HG03521 (cell line): ENCODE measurements around the gene FOXK1.
"Not testable (repeated sequence)": the region's sequence is repeated elsewhere in the genome, so short reads cannot be mapped to it uniquely, and the experiment has no call there.

Experiments used
- ATAC-seq: cut with Tn5 transposase; IDR thresholded peaks from one replicate; pipeline ENCODE4 v1.9.1; 2021; ENCODE audit warnings: mild to moderate bottlenecking, moderate library complexity; ENCODE audit not compliant: unreplicated experiment

The FOXK1 gene

GRCh38 chr7:4794591-4795350 lies 112.7 kb downstream of the FOXK1 start:
- ATAC-seq = no peak

- no peak for ATAC-seq
Measured at GRCh38 chr7:4796453-4796852, 114.4 kb downstream of the FOXK1 start.

- no peak for ATAC-seq
Measured at GRCh38 chr7:4797858-4798705, 116.0 kb downstream of the FOXK1 start.

GRCh38 chr7:4798706-4799235 lies 116.7 kb downstream of the FOXK1 start:
- no peak for ATAC-seq

GRCh38 chr7:4799508-4800268 lies 117.6 kb downstream of the FOXK1 start:
- ATAC-seq = no peak

- no peak for ATAC-seq
Measured at GRCh38 chr7:4800487-4800886, 118.4 kb downstream of the FOXK1 start.

GRCh38 chr7:4800926-4801838 lies 119.1 kb downstream of the FOXK1 start:
- ATAC-seq = no peak

GRCh38 chr7:4801839-4802231 lies 119.7 kb downstream of the FOXK1 start:
- ATAC-seq = no peak

GRCh38 chr7:4802577-4802976 lies 120.5 kb downstream of the FOXK1 start:
- not testable (repeated sequence) for ATAC-seq

- no peak for ATAC-seq
Measured at GRCh38 chr7:4803397-4804241, 121.5 kb downstream of the FOXK1 start.

- ATAC-seq = no peak
Measured at GRCh38 chr7:4805110-4805983, 123.3 kb downstream of the FOXK1 start.

- ATAC-seq = no peak
Measured at GRCh38 chr7:4805984-4806300, 123.8 kb downstream of the FOXK1 start.

- no peak for ATAC-seq
Measured at GRCh38 chr7:4806983-4807597, 125.0 kb downstream of the FOXK1 start.

- no peak for ATAC-seq
Measured at GRCh38 chr7:4807598-4808016, 125.5 kb downstream of the FOXK1 start.

- ATAC-seq = no peak
Measured at GRCh38 chr7:4808026-4808425, 125.9 kb downstream of the FOXK1 start.

- ATAC-seq = no peak
Measured at GRCh38 chr7:4808565-4808964, 126.5 kb downstream of the FOXK1 start.

- no peak for ATAC-seq
Measured at GRCh38 chr7:4809091-4809591, 127.0 kb downstream of the FOXK1 start.

- ATAC-seq = no peak
Measured at GRCh38 chr7:4809666-4810065, 127.6 kb downstream of the FOXK1 start.
